GM21526 (cell line): ENCODE results near the gene UNC5A.

Experiments
- ATAC-seq: cut with Tn5 transposase; IDR thresholded peaks from one replicate; pipeline ENCODE4 v1.9.1; 2021; ENCODE audit warnings: moderate library complexity; ENCODE audit not compliant: unreplicated experiment, low FRiP score

The UNC5A gene

DNA sequence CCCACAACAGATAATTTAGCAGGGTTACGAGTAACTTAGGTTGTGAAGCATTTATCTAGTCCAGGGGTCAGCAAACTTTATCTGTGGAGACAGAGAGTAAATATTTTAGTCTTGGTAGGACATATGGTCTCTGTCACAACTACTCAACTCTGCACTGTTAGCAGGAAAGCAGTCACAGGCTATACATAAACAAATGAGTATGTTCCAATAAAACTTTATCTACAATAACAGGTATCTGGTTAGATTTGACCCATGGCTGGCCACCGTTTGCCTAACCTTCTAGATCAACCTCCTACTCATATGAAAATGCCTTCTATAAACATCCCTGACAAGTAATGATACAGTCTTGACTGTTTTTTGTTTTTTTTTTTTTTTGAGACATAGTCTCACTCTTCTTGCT, 101.8 kb downstream of the UNC5A start:
- no peak for ATAC-seq

DNA sequence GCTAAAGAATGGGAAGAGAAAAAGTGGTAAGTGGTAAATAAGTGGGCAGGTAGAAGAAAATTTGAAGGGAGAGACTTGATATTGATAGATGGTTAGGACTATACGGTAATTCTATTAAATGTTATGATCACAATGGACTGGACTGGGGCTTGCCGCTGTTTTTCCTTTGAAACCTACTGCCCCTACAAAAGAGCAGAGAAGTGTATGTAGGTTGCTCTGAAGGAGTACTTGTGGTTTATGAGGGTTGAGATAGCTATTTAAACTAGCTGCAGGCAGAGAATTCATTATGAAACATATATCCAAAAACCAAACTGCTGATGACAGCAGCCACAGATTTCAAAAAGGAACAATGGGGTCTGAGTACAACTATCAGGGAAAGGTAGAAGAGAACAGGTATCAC, 105.5 kb downstream of the UNC5A start:
- no peak for ATAC-seq

DNA sequence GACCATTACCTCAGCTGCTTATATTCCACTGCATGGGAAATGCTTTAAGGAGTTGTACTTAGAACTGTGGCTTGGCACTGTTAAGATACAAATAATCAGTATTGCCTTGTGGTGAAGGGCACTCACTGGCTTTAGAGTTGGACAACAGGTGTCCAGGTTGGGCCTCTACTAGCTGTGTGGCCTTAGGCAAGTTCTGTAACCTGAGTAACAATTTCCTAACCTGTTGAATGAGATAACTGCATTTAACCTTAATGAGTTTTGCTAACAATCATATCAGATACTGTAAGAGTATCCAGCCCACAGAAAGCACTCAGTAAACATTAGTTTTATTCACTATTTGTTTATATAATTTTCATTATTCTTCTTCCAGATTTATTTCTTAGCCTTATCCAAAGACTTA, 106.0 kb downstream of the UNC5A start:
- ATAC-seq, result no peak

DNA sequence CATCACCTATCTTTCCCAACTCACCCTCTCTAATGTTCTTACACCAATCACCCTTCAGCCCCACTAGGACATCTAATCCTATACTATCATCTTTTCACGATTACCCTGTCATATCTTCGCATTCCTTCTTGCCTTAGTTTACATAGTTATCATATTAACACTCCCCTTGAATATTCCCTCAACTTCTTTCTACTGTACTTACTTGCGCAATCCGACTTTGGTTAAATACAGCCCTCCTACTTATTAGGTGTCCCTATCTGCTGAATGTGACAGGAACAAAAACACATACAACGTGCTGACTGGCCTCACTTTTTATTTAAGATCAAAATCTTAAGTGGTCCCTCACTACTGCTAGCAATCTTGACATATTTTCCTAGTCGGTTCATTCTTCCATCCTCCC, 108.3 kb downstream of the UNC5A start:
- no peak for ATAC-seq

DNA sequence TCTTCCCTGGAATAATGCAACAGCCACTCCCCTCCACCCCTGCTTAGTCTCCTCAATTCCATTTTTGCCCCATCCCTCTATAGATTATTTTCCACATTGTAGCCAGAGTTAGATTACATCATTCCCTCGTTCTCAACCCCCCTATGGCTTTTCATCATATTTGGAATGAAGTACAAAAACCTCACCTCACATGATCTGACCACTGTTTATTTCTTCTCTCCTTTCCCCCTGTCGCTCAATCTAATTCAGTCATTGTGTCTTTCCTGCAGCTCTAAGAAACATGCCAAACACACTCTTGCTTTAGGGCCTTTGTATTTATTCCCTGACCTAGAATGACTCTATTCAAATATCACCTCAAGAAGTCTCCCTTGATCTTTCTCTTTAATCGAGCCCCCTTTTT, 111.4 kb downstream of the UNC5A start:
- ATAC-seq, result no peak

DNA sequence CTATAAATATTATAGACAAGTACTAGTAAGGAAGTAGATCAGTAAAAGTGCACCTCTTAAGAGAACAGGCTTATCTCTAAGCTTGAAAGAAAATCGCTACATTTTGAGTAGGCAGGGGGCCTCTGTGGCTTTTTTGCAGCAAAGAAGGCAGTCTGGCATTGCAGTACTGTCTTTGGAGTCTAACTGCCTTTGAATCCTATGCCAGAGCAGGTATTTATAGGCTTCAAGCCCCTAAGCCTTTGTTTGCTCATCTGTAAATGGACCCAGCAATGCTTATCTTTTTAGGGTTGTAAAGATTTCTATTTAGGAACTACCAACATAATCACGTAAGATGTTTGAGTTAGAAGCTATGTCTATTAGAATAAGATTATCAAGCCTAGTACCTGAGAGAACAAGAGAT, 112.5 kb downstream of the UNC5A start:
- no peak for ATAC-seq

DNA sequence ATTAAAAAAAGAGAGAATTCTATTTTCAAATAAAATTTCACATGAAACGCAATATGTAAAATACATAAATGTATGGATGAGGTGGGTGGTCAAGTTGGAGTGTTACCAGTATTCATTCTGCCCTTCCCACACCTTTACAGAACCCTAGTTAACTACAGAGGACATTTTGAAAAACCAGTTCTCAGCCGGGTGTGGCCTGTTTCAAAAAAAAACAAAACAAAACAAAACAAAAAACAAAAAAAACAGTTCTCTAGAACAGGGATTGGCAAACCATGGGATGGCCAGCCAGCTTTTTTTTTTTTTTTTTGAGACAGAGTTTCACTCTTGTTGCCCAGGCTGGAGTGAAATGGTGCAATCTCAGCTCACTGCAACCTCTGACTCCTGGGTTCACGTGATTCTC, 117.2 kb downstream of the UNC5A start:
- no peak for ATAC-seq

DNA sequence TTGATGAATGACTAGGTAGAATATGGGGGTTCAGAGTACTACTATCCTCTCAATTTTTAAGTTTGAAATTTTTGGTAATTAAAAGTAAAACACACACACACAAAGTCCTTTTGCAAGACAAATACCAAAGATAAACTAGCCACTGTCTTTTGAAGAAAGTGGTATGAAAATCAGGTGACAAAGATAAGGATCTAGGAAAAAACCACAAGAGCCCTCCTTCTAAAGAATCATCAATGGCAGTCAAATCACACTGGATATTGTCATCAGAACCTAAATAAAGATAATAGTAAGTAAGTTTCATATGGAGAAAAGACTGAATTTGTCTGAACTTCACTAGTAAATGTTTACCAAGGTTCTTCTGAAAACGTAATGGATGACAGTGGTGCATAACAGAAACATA, 119.3 kb downstream of the UNC5A start:
- ATAC-seq, result no peak
